A549 (cell line): ENCODE results near the gene CCDC170. TPM values are rescaled to one million over a fixed set of nuclear protein-coding genes. Genes with fewer than 3 reads are reported as not detected.

Experiments
- ATAC-seq, 2 experiments: fragments of 200-7000 bp in 1 of 2; fragments of >200 bp in 1 of 2; cut with Nextera tagmentation in 1 of 2; cut with Tn5 transposase in 1 of 2; 3 replicates each; pipeline versions ENCODE4 v1.8.0 to v1.9.1; 2018 to 2020; ENCODE audit warnings: mild to moderate bottlenecking in 1 of 2, moderate library complexity in 1 of 2
- CTCF ChIA-PET: fragments of 300-600 bp; sonication (Branson Sonifier 250); formaldehyde crosslinking; extraction: SDS; loops from one replicate; lab custom pipeline; 2021; ENCODE audit warnings: antibody characterized with exemption, inconsistent platforms; lab: Yijun Ruan, JAX
- POLR2A ChIA-PET: fragments of 350-600 bp; formaldehyde crosslinking; extraction: SDS; loops from one replicate; lab custom pipeline; 2021; ENCODE audit warnings: antibody characterized with exemption, inconsistent platforms; lab: Yijun Ruan, JAX
- DNase-seq, 2 experiments: peaks; one replicate each; pipeline versions ENCODE4 v3.0.0 to v3.0.0-alpha.2; 2011 to 2016; ENCODE audit warnings: low read depth in 1 of 2, low spot score in 1 of 2
- FAIRE-seq: peaks from 2 replicates; lab custom pipeline; 2011; peaks lifted over from hg19 to GRCh38; lab: Jason Lieb, UNC
- H3K27ac ChIP-seq, 2 experiments: fragments of >200 bp; sonication (Bioruptor Twin); formaldehyde crosslinking; 3 replicates each; pipeline ENCODE4 v1.5.1; 2016 to 2017
- H3K4me1 ChIP-seq: fragments of >200 bp; sonication (Bioruptor Twin); formaldehyde crosslinking; 3 replicates; pipeline ENCODE4 v1.6.1; 2016
- H3K4me2 ChIP-seq: fragments of >200 bp; sonication (Bioruptor Twin); formaldehyde crosslinking; 3 replicates; pipeline ENCODE4 v1.6.1; 2016
- H3K4me3 ChIP-seq: fragments of >200 bp; sonication (Bioruptor Twin); formaldehyde crosslinking; 3 replicates; pipeline ENCODE4 v1.5.1; 2016
- H3K9me3 ChIP-seq: fragments of >200 bp; sonication (Bioruptor Twin); formaldehyde crosslinking; 3 replicates; pipeline ENCODE4 v1.6.1; 2016
- CBX8 ChIP-seq: fragments of 200-600 bp; sonication (generic); IDR thresholded peaks from 2 replicates; pipeline ENCODE4 v1.6.1; 2016
- ESRRA ChIP-seq: fragments of 150-350 bp; IDR thresholded peaks from 2 replicates; pipeline ENCODE4 v1.6.1; 2014; ENCODE audit warnings: mild to moderate bottlenecking, low read length, borderline replicate concordance
- HOXB13 ChIP-seq: fragments of 250-450 bp; sonication (Bioruptor Pico); IDR thresholded peaks from 2 replicates; pipeline ENCODE4 v1.5.0; 2020; ENCODE audit warnings: low read depth, mild to moderate bottlenecking, moderate library complexity
- JUNB ChIP-seq: fragments of >200 bp; sonication (Bioruptor Twin); formaldehyde crosslinking; IDR thresholded peaks from 2 replicates; pipeline ENCODE4 v1.6.1; 2016
- NFE2L2 ChIP-seq: fragments of 150-350 bp; conservative IDR thresholded peaks from 2 replicates; pipeline ENCODE4 v1.6.1; 2014; ENCODE audit warnings: low read length
- NR3C1 ChIP-seq: fragments of >200 bp; sonication (Bioruptor Twin); formaldehyde crosslinking; IDR thresholded peaks from 3 replicates; pipeline ENCODE4 v1.6.1; 2017
- RNF2 ChIP-seq: fragments of 200-600 bp; sonication (generic); IDR thresholded peaks from 2 replicates; pipeline ENCODE4 v1.6.1; 2016; ENCODE audit warnings: low read depth, mild to moderate bottlenecking, antibody characterized with exemption, moderate library complexity, borderline replicate concordance
- SMC3 ChIP-seq: fragments of >200 bp; sonication (Bioruptor Twin); formaldehyde crosslinking; IDR thresholded peaks from 3 replicates; pipeline ENCODE4 v1.6.1; 2018; ENCODE audit warnings: inconsistent platforms
- TFCP2L1 ChIP-seq: fragments of 250-450 bp; sonication (Bioruptor Pico); IDR thresholded peaks from 2 replicates; pipeline ENCODE4 v1.5.0; 2021; ENCODE audit warnings: mild to moderate bottlenecking
- ZSCAN20 ChIP-seq: fragments of 250-450 bp; sonication (Bioruptor Pico); IDR thresholded peaks from 2 replicates; pipeline ENCODE4 v1.8.0; 2022; ENCODE audit warnings: mild to moderate bottlenecking, moderate library complexity
- WGBS: methylation state at CpG from one replicate; pipeline ENCODE4 v1.1.6; 2017; ENCODE audit errors: missing lambda C conversion rate; 5-methylcytosine and 5-hydroxymethylcytosine counted together
- polyA plus RNA-seq, 4 experiments: library from polyadenylated mRNA; depleted of rRNA in 3 of 4; stranded (reverse); fragments of >200 nt; fragmentation: RNase III in 1 of 4; extraction: RNeasy Plus Mini Kit Qiagen cat#74134 plus additional on column Dnase treatment in 1 of 4; gene quantifications; 2 replicates in 3 of 4; 3 replicates in 1 of 4; pipeline ENCODE4 v1.2.3, GENCODE V29; 2011 to 2017
- TF ChIP-seq, protein P1 (sequence below): fragments of >200 bp; sonication (Bioruptor Twin); formaldehyde crosslinking; IDR thresholded peaks from 3 replicates; pipeline ENCODE4 v1.6.1; 2016
- TF ChIP-seq, protein P2 (sequence below): IDR thresholded peaks from 2 replicates; pipeline ENCODE4 v1.6.1; 2012
- TF ChIP-seq, protein P3 (sequence below): fragments of 250-450 bp; sonication (Bioruptor Pico); IDR thresholded peaks from 2 replicates; pipeline ENCODE4 v1.5.0; 2021; ENCODE audit warnings: mild to moderate bottlenecking, moderate library complexity, borderline replicate concordance
- TF ChIP-seq, protein P4 (sequence below): IDR thresholded peaks from 2 replicates; pipeline ENCODE4 v1.6.1; 2012
- TF ChIP-seq, protein P5 (sequence below): fragments of >200 bp; sonication (Bioruptor Twin); formaldehyde crosslinking; IDR thresholded peaks from 2 replicates; pipeline ENCODE4 v1.6.1; 2016

CCDC170 gene
- polyA plus RNA-seq, 2 of the 4 experiments (the other 2 are of a cell fraction), result 0.09 to 0.61 TPM

DNA sequence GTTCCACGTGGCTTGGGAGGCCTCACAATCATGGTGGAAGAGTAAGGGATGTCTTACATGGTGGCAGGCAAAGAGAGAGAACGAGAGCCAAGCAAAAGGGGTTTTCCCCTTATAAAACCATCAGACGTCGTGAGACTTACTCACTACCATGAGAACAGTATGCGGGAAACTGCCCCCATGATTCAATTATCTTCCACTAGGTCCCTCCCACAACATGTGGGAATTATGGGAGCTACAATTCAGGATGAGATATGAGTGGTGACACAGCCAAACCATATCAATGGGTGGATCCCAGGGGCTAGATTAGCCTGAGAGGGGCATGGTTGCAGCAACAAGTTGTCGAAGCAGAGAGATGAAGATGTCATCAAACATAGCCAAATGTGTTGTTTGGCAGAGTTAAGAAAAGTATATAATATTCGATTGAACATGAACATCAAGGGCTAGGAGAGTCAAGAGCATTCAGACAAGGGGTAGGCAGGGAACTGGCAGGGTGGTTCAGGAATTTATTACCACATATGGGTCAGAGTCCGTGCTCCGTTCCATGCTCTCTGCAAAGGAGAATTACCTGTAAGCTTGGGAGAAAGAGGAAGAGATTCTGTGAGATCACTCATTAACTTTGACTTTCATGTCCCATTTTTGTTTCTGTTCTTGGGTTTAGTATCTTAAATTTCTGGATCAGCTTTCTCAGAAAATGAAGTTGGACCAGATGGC is 98.8 kb downstream of the CCDC170 start:
- ATAC-seq (no peak), DNase-seq (no peak), FAIRE-seq (no peak)
- no peak overlapping the region for H3K4me3 ChIP-seq
- H3K27ac ChIP-seq, result no peak overlapping the region
- H3K4me1 ChIP-seq, result no peaks in the 10 kb centered on the region
- TF ChIP-seq, protein P1, sequence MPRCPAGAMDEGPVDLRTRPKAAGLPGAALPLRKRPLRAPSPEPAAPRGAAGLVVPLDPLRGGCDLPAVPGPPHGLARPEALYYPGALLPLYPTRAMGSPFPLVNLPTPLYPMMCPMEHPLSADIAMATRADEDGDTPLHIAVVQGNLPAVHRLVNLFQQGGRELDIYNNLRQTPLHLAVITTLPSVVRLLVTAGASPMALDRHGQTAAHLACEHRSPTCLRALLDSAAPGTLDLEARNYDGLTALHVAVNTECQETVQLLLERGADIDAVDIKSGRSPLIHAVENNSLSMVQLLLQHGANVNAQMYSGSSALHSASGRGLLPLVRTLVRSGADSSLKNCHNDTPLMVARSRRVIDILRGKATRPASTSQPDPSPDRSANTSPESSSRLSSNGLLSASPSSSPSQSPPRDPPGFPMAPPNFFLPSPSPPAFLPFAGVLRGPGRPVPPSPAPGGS, result no peak
- H3K4me2 ChIP-seq, result no peak overlapping the region
- 12% methylated on average over 9 of the region's 9 CpGs for WGBS
- peaks cover 4% of the 10 kb centered on the region; the same call in 1 of the 3 replicates for H3K9me3 ChIP-seq
- ChIA-PET POLR2A (interaction anchor here (0.5 kb wide), 1 partner anchor 66 kb away, joined by 3 read pairs; no protein-coding TSS in a partner anchor), CTCF (no interaction called here)

DNA sequence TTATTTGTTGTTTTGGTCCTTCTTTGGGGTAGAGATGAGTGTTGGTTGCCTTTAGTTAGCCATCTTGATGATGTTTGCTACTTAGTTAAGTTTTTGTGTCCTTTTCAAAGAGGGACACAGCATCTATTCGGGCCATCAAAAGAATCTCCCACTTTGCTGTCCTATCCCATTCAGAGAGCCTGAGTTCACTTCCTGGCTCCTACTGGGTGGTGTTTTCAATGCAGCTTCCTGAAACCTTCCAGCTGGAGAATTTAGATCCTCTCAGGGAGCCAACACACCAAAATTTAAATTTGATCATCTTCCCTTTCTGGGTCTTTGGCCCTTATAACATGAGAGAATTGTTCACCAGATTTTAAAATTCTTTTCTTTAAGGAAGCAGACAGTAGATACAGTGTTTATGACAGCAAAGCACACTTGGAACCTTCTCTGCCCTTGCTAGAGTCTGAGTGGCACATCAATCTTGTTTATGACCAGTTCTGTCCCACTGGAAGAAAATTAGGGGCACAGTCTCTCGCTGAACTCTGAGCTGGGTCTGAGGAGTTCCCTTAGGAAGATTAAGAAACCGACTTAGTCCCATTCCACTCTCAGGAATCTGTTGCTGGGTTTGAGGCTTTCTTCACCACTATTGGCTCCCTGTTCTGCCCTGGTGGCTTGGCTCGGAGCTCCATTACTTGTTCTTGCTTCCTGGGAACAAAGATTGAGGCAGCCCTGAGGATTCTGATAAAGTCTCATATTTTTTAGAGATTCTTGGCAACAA is 115.5 kb downstream of the CCDC170 start:
- TF ChIP-seq, protein P2, sequence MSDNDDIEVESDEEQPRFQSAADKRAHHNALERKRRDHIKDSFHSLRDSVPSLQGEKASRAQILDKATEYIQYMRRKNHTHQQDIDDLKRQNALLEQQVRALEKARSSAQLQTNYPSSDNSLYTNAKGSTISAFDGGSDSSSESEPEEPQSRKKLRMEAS, result no peak
- TF ChIP-seq ESRRA (no peak), CBX8 (no peak), RNF2 (no peak), NFE2L2 (no peak), ZSCAN20 (no peak), TFCP2L1 (CRISPR knock-in tag) (no peak), NR3C1 (no peak), JUNB (no peak), SMC3 (no peak), HOXB13 (CRISPR knock-in tag) (no peak)
- TF ChIP-seq, protein P3, sequence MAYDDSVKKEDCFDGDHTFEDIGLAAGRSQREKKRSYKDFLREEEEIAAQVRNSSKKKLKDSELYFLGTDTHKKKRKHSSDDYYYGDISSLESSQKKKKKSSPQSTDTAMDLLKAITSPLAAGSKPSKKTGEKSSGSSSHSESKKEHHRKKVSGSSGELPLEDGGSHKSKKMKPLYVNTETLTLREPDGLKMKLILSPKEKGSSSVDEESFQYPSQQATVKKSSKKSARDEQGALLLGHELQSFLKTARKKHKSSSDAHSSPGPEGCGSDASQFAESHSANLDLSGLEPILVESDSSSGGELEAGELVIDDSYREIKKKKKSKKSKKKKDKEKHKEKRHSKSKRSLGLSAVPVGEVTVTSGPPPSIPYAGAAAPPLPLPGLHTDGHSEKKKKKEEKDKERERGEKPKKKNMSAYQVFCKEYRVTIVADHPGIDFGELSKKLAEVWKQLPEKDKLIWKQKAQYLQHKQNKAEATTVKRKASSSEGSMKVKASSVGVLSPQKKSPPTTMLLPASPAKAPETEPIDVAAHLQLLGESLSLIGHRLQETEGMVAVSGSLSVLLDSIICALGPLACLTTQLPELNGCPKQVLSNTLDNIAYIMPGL (CRISPR knock-in tag), result no peak
- TF ChIP-seq, protein P4, sequence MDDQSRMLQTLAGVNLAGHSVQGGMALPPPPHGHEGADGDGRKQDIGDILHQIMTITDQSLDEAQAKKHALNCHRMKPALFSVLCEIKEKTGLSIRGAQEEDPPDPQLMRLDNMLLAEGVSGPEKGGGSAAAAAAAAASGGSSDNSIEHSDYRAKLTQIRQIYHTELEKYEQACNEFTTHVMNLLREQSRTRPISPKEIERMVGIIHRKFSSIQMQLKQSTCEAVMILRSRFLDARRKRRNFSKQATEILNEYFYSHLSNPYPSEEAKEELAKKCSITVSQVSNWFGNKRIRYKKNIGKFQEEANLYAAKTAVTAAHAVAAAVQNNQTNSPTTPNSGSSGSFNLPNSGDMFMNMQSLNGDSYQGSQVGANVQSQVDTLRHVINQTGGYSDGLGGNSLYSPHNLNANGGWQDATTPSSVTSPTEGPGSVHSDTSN, result no peak
- TF ChIP-seq, protein P1, result no peak
- TF ChIP-seq, protein P5, sequence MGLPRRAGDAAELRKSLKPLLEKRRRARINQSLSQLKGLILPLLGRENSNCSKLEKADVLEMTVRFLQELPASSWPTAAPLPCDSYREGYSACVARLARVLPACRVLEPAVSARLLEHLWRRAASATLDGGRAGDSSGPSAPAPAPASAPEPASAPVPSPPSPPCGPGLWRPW, result no peak
- TF ChIP-seq, all 56 proteins: peak for 0
- DNase-seq, result no peak
- ATAC-seq, result no peak
- no peaks in the 10 kb centered on the region for H3K9me3 ChIP-seq
- H3K4me2 ChIP-seq, result no peak overlapping the region
- ChIA-PET POLR2A (no interaction called here), CTCF (no interaction called here)
- no peak overlapping the region for H3K4me3 ChIP-seq
- FAIRE-seq, result no peak
- 7% methylated on average over 3 of the region's 4 CpGs for WGBS
- no peak overlapping the region for H3K27ac ChIP-seq
- no peaks in the 10 kb centered on the region for H3K4me1 ChIP-seq
